ENCODE measurements around the gene PABPN1. TPM values are rescaled to one million over a fixed set of nuclear protein-coding genes. Genes with fewer than 3 reads are reported as not detected.
A peak's percentile ranks its signal among the peaks of the same experiment; 100 is the strongest.
"Not testable (repeated sequence)": the region's sequence is repeated elsewhere in the genome, so short reads cannot be mapped to it uniquely, and the experiment has no call there.

PABPN1 gene
- total RNA-seq (100 to 1,000 TPM; 194 TPM), polyA plus RNA-seq (ENCODE audit: insufficient read depth, low read depth, low replicate concordance) (222 TPM)
- long read RNA-seq, donor 1, transcript PABPN1-202 (6 exons, 2,768 nt) = minor isoform, 21 of 157 reads
- long read RNA-seq, donor 1, transcript PABPN1-208 (5 exons, 778 nt) = minor isoform, 5 of 157 reads
- long read RNA-seq, donor 1, transcript PABPN1-207 (6 exons, 1,220 nt) = minor isoform, 9 of 157 reads
- long read RNA-seq, donor 1, transcript PABPN1-201 (7 exons, 2,001 nt) = major isoform, 77 of 157 reads
- long read RNA-seq, donor 1, partial matches to known transcripts = 45 of 157 reads
- long read RNA-seq, donor 1, other reads (novel, unspliced or antisense) = 0 of 157 reads
- long read RNA-seq, donor 2, transcript PABPN1-201 (7 exons, 2,001 nt) = major isoform, 37 of 136 reads
- long read RNA-seq, donor 2, transcript PABPN1-207 (6 exons, 1,220 nt) = minor isoform, 8 of 136 reads
- long read RNA-seq, donor 2, transcript PABPN1-202 (6 exons, 2,768 nt) = minor isoform, 5 of 136 reads
- long read RNA-seq, donor 2, transcript PABPN1-208 (5 exons, 778 nt) = minor isoform, 5 of 136 reads
- long read RNA-seq, donor 2, partial matches to known transcripts = 77 of 136 reads
- long read RNA-seq, donor 2, other reads (novel, unspliced or antisense) = 0 of 136 reads

DNA sequence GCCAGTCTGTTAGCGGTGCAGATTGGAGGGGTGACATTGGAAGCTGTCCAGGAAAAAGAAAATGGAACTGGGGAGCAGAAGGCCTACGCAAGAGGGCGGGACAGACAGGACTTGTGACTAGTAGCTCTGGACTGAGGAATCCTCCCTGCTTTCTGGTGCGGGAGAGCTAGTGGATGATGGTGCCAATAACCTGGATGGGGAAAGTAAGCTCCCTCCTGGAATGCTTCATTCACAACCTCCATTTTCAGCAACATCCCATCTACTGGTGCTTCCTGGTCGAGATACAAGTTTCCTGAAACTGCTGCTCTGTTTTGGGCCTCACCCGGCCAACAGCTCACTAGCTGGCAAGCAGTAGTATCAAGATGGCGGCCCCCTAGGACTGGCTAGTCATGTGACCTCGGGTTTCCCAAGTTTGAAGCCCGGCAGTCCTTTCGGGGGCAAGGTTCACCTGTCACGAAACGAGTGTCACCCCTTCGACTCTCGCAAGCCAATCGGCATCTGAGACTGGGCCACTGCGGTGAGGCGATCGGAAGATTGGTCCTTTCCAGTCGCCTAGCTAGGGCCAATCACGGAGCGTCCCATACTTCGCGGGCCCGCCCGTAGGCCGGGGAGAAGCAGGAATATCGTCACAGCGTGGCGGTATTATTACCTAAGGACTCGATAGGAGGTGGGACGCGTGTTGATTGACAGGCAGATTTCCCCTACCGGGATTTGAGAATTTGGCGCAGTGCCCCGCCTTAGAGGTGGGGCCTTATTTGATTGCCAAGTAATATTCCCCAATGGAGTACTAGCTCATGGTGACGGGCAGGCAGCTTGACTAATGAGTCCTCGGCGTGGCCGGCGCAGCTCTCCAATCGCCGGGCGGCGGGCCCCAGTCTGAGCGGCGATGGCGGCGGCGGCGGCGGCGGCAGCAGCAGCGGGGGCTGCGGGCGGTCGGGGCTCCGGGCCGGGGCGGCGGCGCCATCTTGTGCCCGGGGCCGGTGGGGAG is at the start of gene PABPN1:
Gene PABPN1, plus strand, starts transcription at position 874 of the 988 bp plus-strand sequence. Its CDS starts 13 bp downstream, at position 887.
- intact Hi-C loops (cut with DNase I; ENCODE audit: low total_unique reads) = no loop called here
- WGBS, 2 donors = 3 to 7% methylated on average over 14 to 47 of the region's 63 CpGs
- peaks cover 27% of the 10 kb centered on the region for H3K4me1 ChIP-seq
- no peaks in the 10 kb centered on the region for H3K9me3 ChIP-seq
- peak; percentile 100 for DNase-seq
- TF ChIP-seq CTCF (IDR thresholded peaks at IDR 0.05) = no peak
- TF ChIP-seq POLR2A (IDR thresholded peaks at IDR 0.05) = no peak
- peak within 1 kb of the TSS; percentile 96 to 99 for H3K4me3 ChIP-seq
- H3K27me3 ChIP-seq = no peaks in the 10 kb centered on the region
- no peaks in the 10 kb centered on the region for H3K36me3 ChIP-seq (ENCODE audit: low read depth, missing control alignments)
- peak within 1 kb of the TSS; percentile 99 for H3K27ac ChIP-seq

DNA sequence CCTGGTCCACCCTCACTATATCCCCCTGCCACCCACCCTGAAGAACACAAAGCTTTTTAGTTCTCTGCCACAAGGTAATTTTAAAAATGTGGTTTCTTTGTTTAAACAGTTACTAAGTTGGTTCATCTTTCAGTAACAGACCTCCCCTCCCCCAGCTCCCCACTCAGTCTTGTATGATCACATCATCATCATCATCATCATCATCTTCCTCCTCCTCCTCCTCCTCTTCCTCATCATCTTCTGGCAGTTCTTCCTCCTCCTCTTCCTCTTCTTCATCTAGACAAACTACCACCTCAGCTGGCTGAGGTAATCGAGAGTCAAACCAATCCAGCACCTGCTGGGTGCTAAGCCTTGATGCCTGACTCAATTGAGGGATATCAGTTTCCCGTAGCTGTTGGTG is 45.8 kb upstream of the PABPN1 start:
- TF ChIP-seq POLR2A (IDR thresholded peaks at IDR 0.05) (no peak), CTCF (IDR thresholded peaks at IDR 0.05) (no peak)
- DNase-seq = no peak
- Histone ChIP-seq H3K4me3 (no peak overlapping the region), H3K27ac (no peak overlapping the region), H3K9me3 (no peaks in the 10 kb centered on the region), H3K27me3 (no peaks in the 10 kb centered on the region), H3K4me1 (no peaks in the 10 kb centered on the region), H3K36me3 (ENCODE audit: low read depth, missing control alignments) (no peaks in the 10 kb centered on the region)
- intact Hi-C loops (cut with DNase I; ENCODE audit: low total_unique reads) = no loop called here
- 93% methylated on average over 2 of the region's 2 CpGs for WGBS, 2 donors

GRCh38 chr14:23277189-23277588 is 44.1 kb upstream of the PABPN1 start:
- DNase-seq = no peak
- Histone ChIP-seq H3K27me3 (no peaks in the 10 kb centered on the region), H3K36me3 (ENCODE audit: low read depth, missing control alignments) (no peaks in the 10 kb centered on the region), H3K4me1 (no peaks in the 10 kb centered on the region), H3K27ac (no peak overlapping the region), H3K9me3 (no peaks in the 10 kb centered on the region), H3K4me3 (no peak overlapping the region)
- intact Hi-C loops (cut with DNase I; ENCODE audit: low total_unique reads) = no loop called here
- 81 to 82% methylated on average over 3 of the region's 3 CpGs for WGBS, 2 donors
- TF ChIP-seq POLR2A (IDR thresholded peaks at IDR 0.05) = no peak
- no peak for TF ChIP-seq CTCF (IDR thresholded peaks at IDR 0.05)

DNA sequence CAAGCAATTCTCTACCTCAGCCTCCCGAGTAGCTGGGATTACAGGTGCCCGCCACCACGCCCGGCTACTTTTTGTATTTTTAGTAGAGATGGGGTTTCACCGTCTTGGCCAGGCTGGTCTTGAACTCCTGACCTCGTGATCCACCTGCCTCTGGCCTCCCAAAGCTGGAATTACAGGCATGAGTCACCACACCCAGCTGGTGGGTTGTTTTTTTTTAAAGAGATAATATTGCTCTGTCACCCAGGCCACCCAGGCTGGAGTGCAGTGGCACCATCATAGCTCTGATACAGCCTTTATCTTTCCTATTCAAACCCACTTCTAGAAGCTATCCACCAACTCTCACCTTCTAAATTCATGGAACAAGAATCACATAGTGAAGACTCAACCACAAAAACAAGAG is 43.3 kb upstream of the PABPN1 start:
- H3K4me1 ChIP-seq; DNase-seq; H3K36me3 ChIP-seq (ENCODE audit: low read depth, missing control alignments); intact Hi-C loops (cut with DNase I; ENCODE audit: low total_unique reads); H3K27ac ChIP-seq; H3K9me3 ChIP-seq; H3K4me3 ChIP-seq; H3K27me3 ChIP-seq: not testable (repeated sequence)
- 94 to 97% methylated on average over 6 of the region's 6 CpGs for WGBS, 2 donors

- Histone ChIP-seq H3K27ac (no peak overlapping the region), H3K27me3 (no peaks in the 10 kb centered on the region), H3K4me1 (peaks cover 14% of the 10 kb centered on the region), H3K36me3 (ENCODE audit: low read depth, missing control alignments) (no peaks in the 10 kb centered on the region), H3K9me3 (no peaks in the 10 kb centered on the region), H3K4me3 (no peak overlapping the region)
- 87 to 94% methylated on average over 6 of the region's 6 CpGs for WGBS, 2 donors
- TF ChIP-seq CTCF (IDR thresholded peaks at IDR 0.05) (no peak), POLR2A (IDR thresholded peaks at IDR 0.05) (no peak)
- intact Hi-C loops (cut with DNase I; ENCODE audit: low total_unique reads) = no loop called here
- no peak for DNase-seq
Measured at GRCh38 chr14:23281247-23281646, 40.0 kb upstream of the PABPN1 start.

All from testis (tissue), 5 donors.